Mesendoderm (in vitro differentiated cells): ENCODE measurements around the gene NRP2.
A peak's percentile ranks its signal among the peaks of the same experiment; 100 is the strongest.

ENCODE experiments used
- DNase-seq: peaks from one replicate; pipeline ENCODE4 v3.0.0; 2013
- H2AK5ac ChIP-seq: 2 replicates; pipeline ENCODE4 v1.6.1; 2013; ENCODE audit warnings: low read length, inconsistent platforms
- H2BK120ac ChIP-seq: 2 replicates; pipeline ENCODE4 v1.6.1; 2013; ENCODE audit warnings: low read depth, mild to moderate bottlenecking, low read length, moderate library complexity, mixed read lengths
- H2BK15ac ChIP-seq: replicated peaks from 2 replicates; pipeline ENCODE4 v1.6.1; 2013; ENCODE audit warnings: low read depth, mild to moderate bottlenecking, moderate library complexity
- H2BK5ac ChIP-seq: 2 replicates; pipeline ENCODE4 v1.6.1; 2013; ENCODE audit warnings: low read length, inconsistent platforms
- H3K18ac ChIP-seq: 2 replicates; pipeline ENCODE4 v1.6.1; 2013; ENCODE audit warnings: mild to moderate bottlenecking, low read length, mixed read lengths
- H3K23ac ChIP-seq: one replicate; pipeline ENCODE4 v1.6.1; 2013; ENCODE audit warnings: low read length
- H3K27ac ChIP-seq: 2 replicates; pipeline ENCODE4 v1.5.1; 2013; ENCODE audit warnings: low read depth, mild to moderate bottlenecking, inconsistent platforms, low read length, moderate library complexity
- H3K27me3 ChIP-seq: 2 replicates; pipeline ENCODE4 v1.6.1; 2013; ENCODE audit warnings: low read length, control low read depth, mild to moderate bottlenecking, inconsistent platforms; ENCODE audit not compliant: insufficient read depth, poor library complexity
- H3K36me3 ChIP-seq: 2 replicates; pipeline ENCODE4 v1.6.1; 2013; ENCODE audit warnings: low read length, inconsistent platforms; ENCODE audit not compliant: control insufficient read depth, insufficient read depth
- H3K4ac ChIP-seq: one replicate; pipeline ENCODE4 v1.6.1; 2013; ENCODE audit warnings: low read depth, mild to moderate bottlenecking, low read length, moderate library complexity
- H3K4me1 ChIP-seq: 2 replicates; pipeline ENCODE4 v1.6.1; 2013; ENCODE audit warnings: low read depth, low read length, inconsistent platforms; ENCODE audit not compliant: control insufficient read depth
- H3K4me2 ChIP-seq: 2 replicates; pipeline ENCODE4 v1.6.1; 2013; ENCODE audit warnings: low read length
- H3K4me3 ChIP-seq: 2 replicates; pipeline ENCODE4 v1.5.1; 2013; ENCODE audit warnings: mild to moderate bottlenecking, low read length
- H3K56ac ChIP-seq: one replicate; pipeline ENCODE4 v1.6.1; 2013; ENCODE audit warnings: low read length
- H3K79me1 ChIP-seq: 2 replicates; pipeline ENCODE4 v1.6.1; 2013; ENCODE audit warnings: low read length, inconsistent platforms
- H3K79me2 ChIP-seq: 2 replicates; pipeline ENCODE4 v1.6.1; 2013; ENCODE audit warnings: mild to moderate bottlenecking, low read length; ENCODE audit not compliant: control insufficient read depth, insufficient read depth
- H3K9ac ChIP-seq: 2 replicates; pipeline ENCODE4 v1.6.1; 2013; ENCODE audit warnings: low read length, inconsistent platforms
- H4K5ac ChIP-seq: one replicate; pipeline ENCODE4 v1.6.1; 2013; ENCODE audit warnings: low read length
- H4K8ac ChIP-seq: one replicate; pipeline ENCODE4 v1.6.1; 2013; ENCODE audit warnings: low read depth, mild to moderate bottlenecking, control low read depth, low read length, moderate library complexity
- WGBS: extraction: QIAGEN DNeasy Blood & Tissue Kit; methylation state at CpG from one replicate; pipeline ENCODE4 v1.1.7; 2013; ENCODE audit warnings: low lambda C conversion rate, missing lambda C conversion rate; ENCODE audit not compliant: insufficient coverage; ENCODE audit errors: extremely low coverage; 5-methylcytosine and 5-hydroxymethylcytosine counted together

NRP2 gene

DNA sequence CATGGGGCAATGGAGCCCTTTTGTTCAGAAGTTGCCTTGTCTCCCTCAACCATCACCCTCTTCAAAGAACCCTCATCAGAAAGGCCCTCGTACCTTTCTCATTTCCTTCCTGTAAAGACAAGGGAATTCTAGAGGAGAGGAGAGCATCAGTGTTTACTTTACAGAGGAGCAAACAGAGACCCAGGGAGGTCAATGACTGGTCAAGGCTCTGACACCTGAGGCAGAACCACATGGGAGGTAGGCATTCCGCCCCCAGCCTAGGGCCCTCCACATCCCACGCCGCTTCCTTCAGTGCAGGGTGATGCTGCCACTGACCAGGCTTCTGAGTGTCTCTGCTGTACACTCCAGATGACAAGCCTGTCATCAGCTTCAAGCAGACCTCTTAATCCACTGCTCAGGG, 104.7 kb downstream of the NRP2 start:
- no peak overlapping the region for H3K18ac ChIP-seq
- no peak overlapping the region for H3K4me3 ChIP-seq
- no peak overlapping the region for H3K4ac ChIP-seq
- H4K8ac ChIP-seq: no peak overlapping the region
- H3K79me2 ChIP-seq: no peaks in the 10 kb centered on the region
- no peaks in the 10 kb centered on the region for H3K27me3 ChIP-seq
- no CpG with 5 or more reads among the region's 4 CpGs for WGBS
- no peak overlapping the region for H3K56ac ChIP-seq
- peak overlapping the region; percentile 80 for H3K23ac ChIP-seq
- no peak overlapping the region for H3K9ac ChIP-seq
- no peak overlapping the region for H4K5ac ChIP-seq
- no peaks in the 10 kb centered on the region for H3K4me1 ChIP-seq
- H3K79me1 ChIP-seq: no peaks in the 10 kb centered on the region
- no peak overlapping the region for H2BK15ac ChIP-seq
- H2BK5ac ChIP-seq: no peak overlapping the region
- no peak overlapping the region for H3K27ac ChIP-seq
- H2BK120ac ChIP-seq: no peak overlapping the region
- H3K36me3 ChIP-seq: no peaks in the 10 kb centered on the region
- no peak overlapping the region for H3K4me2 ChIP-seq
- DNase-seq: no peak
- no peak overlapping the region for H2AK5ac ChIP-seq

GRCh38 chr2:205787761-205788160, 105.5 kb downstream of the NRP2 start:
- Histone ChIP-seq H3K36me3 (no peaks in the 10 kb centered on the region), H2BK15ac (no peak overlapping the region), H2AK5ac (no peak overlapping the region), H3K27ac (no peak overlapping the region), H3K9ac (no peak overlapping the region), H3K4me2 (no peak overlapping the region), H3K4me1 (no peaks in the 10 kb centered on the region), H4K8ac (no peak overlapping the region), H3K4me3 (no peak overlapping the region), H3K27me3 (no peaks in the 10 kb centered on the region), H2BK5ac (no peak overlapping the region), H4K5ac (no peak overlapping the region), H2BK120ac (no peak overlapping the region), H3K79me2 (no peaks in the 10 kb centered on the region), H3K56ac (no peak overlapping the region), H3K23ac (no peak overlapping the region), H3K18ac (no peak overlapping the region), H3K79me1 (no peaks in the 10 kb centered on the region), H3K4ac (no peak overlapping the region)
- no peak for DNase-seq
- no CpG with 5 or more reads among the region's 3 CpGs for WGBS

- H3K9ac ChIP-seq: no peak overlapping the region
- H3K4me3 ChIP-seq: no peak overlapping the region
- H3K27me3 ChIP-seq: no peaks in the 10 kb centered on the region
- no peaks in the 10 kb centered on the region for H3K79me2 ChIP-seq
- no CpG with 5 or more reads among the region's 1 CpG for WGBS
- H3K4me1 ChIP-seq: no peaks in the 10 kb centered on the region
- H4K5ac ChIP-seq: no peak overlapping the region
- no peak overlapping the region for H2AK5ac ChIP-seq
- no peak for DNase-seq
- no peaks in the 10 kb centered on the region for H3K36me3 ChIP-seq
- no peak overlapping the region for H3K27ac ChIP-seq
- H4K8ac ChIP-seq: no peak overlapping the region
- no peak overlapping the region for H3K56ac ChIP-seq
- H2BK15ac ChIP-seq: no peak overlapping the region
- no peak overlapping the region for H2BK120ac ChIP-seq
- no peak overlapping the region for H3K4me2 ChIP-seq
- H3K79me1 ChIP-seq: no peaks in the 10 kb centered on the region
- H3K18ac ChIP-seq: no peak overlapping the region
- H2BK5ac ChIP-seq: no peak overlapping the region
- no peak overlapping the region for H3K23ac ChIP-seq
- H3K4ac ChIP-seq: no peak overlapping the region
Measured at GRCh38 chr2:205789906-205790305, 107.6 kb downstream of the NRP2 start.

GRCh38 chr2:205792908-205793307, 110.6 kb downstream of the NRP2 start:
- no peak overlapping the region for H3K4me2 ChIP-seq
- no peak overlapping the region for H3K56ac ChIP-seq
- no peak for DNase-seq
- H2BK120ac ChIP-seq: no peak overlapping the region
- no peak overlapping the region for H3K4ac ChIP-seq
- H4K8ac ChIP-seq: no peak overlapping the region
- H3K4me1 ChIP-seq: no peaks in the 10 kb centered on the region
- H3K27me3 ChIP-seq: no peaks in the 10 kb centered on the region
- H3K27ac ChIP-seq: no peak overlapping the region
- H3K79me1 ChIP-seq: no peaks in the 10 kb centered on the region
- no peak overlapping the region for H3K23ac ChIP-seq
- H3K18ac ChIP-seq: no peak overlapping the region
- peaks cover 4% of the 10 kb centered on the region for H3K36me3 ChIP-seq
- no peak overlapping the region for H4K5ac ChIP-seq
- no peak overlapping the region for H2BK15ac ChIP-seq
- H2AK5ac ChIP-seq: no peak overlapping the region
- no peak overlapping the region for H2BK5ac ChIP-seq
- no peak overlapping the region for H3K9ac ChIP-seq
- no peaks in the 10 kb centered on the region for H3K79me2 ChIP-seq
- no peak overlapping the region for H3K4me3 ChIP-seq
- no CpG with 5 or more reads among the region's 3 CpGs for WGBS

DNA sequence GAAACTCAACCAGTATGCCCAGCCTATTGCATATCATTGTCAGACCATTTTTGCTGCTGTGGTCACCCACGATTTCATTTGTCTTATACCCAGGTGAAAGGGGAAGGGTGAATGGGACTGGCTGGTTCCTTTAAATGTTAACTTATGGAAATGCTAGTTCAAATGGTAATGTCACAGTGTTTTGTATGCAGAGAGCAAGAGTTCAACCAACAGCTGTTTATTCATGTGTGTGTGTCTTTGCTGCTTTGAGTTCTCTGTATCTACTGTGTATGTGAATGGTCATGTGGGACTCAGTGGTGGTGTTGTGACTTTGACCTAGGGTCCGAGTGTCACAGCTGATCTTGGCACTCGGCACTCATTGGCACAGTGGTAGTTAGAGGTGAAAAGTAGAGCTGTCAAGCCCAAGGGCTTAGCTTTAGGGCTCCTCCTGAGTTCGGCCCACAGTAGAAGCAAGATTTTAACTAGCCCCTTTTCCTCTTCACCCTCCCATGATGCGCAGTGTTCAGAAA, 114.6 kb downstream of the NRP2 start:
- H3K23ac ChIP-seq: no peak overlapping the region
- H2BK15ac ChIP-seq: no peak overlapping the region
- no peaks in the 10 kb centered on the region for H3K27me3 ChIP-seq
- H3K4me3 ChIP-seq: no peak overlapping the region
- H3K18ac ChIP-seq: no peak overlapping the region
- no peak overlapping the region for H4K5ac ChIP-seq
- no peak overlapping the region for H3K9ac ChIP-seq
- H3K4ac ChIP-seq: no peak overlapping the region
- DNase-seq: no peak
- no peak overlapping the region for H2BK120ac ChIP-seq
- no CpG with 5 or more reads among the region's 5 CpGs for WGBS
- no peak overlapping the region for H3K4me2 ChIP-seq
- no peak overlapping the region for H2AK5ac ChIP-seq
- no peaks in the 10 kb centered on the region for H3K79me1 ChIP-seq
- H3K4me1 ChIP-seq: no peaks in the 10 kb centered on the region
- no peaks in the 10 kb centered on the region for H3K79me2 ChIP-seq
- H3K56ac ChIP-seq: no peak overlapping the region
- no peak overlapping the region for H3K27ac ChIP-seq
- no peak overlapping the region for H4K8ac ChIP-seq
- peaks cover 4% of the 10 kb centered on the region for H3K36me3 ChIP-seq
- H2BK5ac ChIP-seq: no peak overlapping the region

DNA sequence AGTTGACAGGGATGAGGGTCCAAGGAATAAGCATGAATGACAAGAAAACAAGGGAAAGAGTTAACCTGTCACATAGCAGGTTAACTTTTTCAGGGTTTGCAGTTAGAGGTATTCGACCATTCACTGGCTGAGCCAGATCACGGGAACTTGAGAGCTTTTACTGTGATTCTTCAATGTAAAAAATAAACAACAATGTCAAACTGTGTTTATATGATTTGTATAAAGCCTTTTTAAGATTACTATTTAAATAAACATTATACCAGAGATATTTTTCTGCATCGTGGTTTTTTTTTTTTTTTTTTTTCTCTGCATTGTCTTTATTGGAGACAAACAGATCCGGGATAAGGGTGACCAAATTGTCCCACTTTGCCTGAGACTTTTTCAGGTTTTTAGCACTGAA, 115.6 kb downstream of the NRP2 start:
- peaks cover 4% of the 10 kb centered on the region for H3K36me3 ChIP-seq
- no peaks in the 10 kb centered on the region for H3K79me1 ChIP-seq
- H3K9ac ChIP-seq: no peak overlapping the region
- H3K18ac ChIP-seq: no peak overlapping the region
- H2AK5ac ChIP-seq: no peak overlapping the region
- DNase-seq: no peak
- H2BK15ac ChIP-seq: no peak overlapping the region
- H2BK120ac ChIP-seq: no peak overlapping the region
- H3K4me3 ChIP-seq: no peak overlapping the region
- H2BK5ac ChIP-seq: no peak overlapping the region
- H3K79me2 ChIP-seq: no peaks in the 10 kb centered on the region
- H3K4me2 ChIP-seq: no peak overlapping the region
- H3K23ac ChIP-seq: no peak overlapping the region
- no CpG with 5 or more reads among the region's 4 CpGs for whole genome bisulfite sequencing
- no peaks in the 10 kb centered on the region for H3K27me3 ChIP-seq
- no peak overlapping the region for H3K4ac ChIP-seq
- H3K56ac ChIP-seq: no peak overlapping the region
- no peak overlapping the region for H4K5ac ChIP-seq
- H3K27ac ChIP-seq: no peak overlapping the region
- H4K8ac ChIP-seq: no peak overlapping the region
- H3K4me1 ChIP-seq: no peaks in the 10 kb centered on the region
